ENCODE results near the gene RETNLB.

The RETNLB gene

GRCh38 chr3:108722724-108723123, 34.5 kb downstream of the RETNLB start:
- Histone ChIP-seq H3K4me1 (ENCODE audit: insufficient read depth, low read length) (no peaks in the 10 kb centered on the region), H3K9me3 (ENCODE audit: control insufficient read depth, insufficient read depth, low read length) (no peaks in the 10 kb centered on the region), H3K9ac (ENCODE audit: low read depth, low read length) (no peak overlapping the region), H3K36me3 (ENCODE audit: insufficient read depth, low read length) (no peaks in the 10 kb centered on the region)

GRCh38 chr3:108719178-108719806, 37.9 kb downstream of the RETNLB start:
- Histone ChIP-seq H3K9me3 (ENCODE audit: control insufficient read depth, insufficient read depth, low read length) (no peaks in the 10 kb centered on the region), H3K9ac (ENCODE audit: low read depth, low read length) (no peak overlapping the region), H3K36me3 (ENCODE audit: insufficient read depth, low read length) (no peaks in the 10 kb centered on the region), H3K4me1 (ENCODE audit: insufficient read depth, low read length) (no peaks in the 10 kb centered on the region)

GRCh38 chr3:108718454-108718853, 38.8 kb downstream of the RETNLB start:
- Histone ChIP-seq H3K9ac (ENCODE audit: low read depth, low read length) (no peak overlapping the region), H3K4me1 (ENCODE audit: insufficient read depth, low read length) (no peaks in the 10 kb centered on the region), H3K9me3 (ENCODE audit: control insufficient read depth, insufficient read depth, low read length) (no peaks in the 10 kb centered on the region), H3K36me3 (ENCODE audit: insufficient read depth, low read length) (no peaks in the 10 kb centered on the region)

- Histone ChIP-seq H3K9ac (ENCODE audit: low read depth, low read length) (no peak overlapping the region), H3K9me3 (ENCODE audit: control insufficient read depth, insufficient read depth, low read length) (no peaks in the 10 kb centered on the region), H3K4me1 (ENCODE audit: insufficient read depth, low read length) (no peaks in the 10 kb centered on the region), H3K36me3 (ENCODE audit: insufficient read depth, low read length) (no peaks in the 10 kb centered on the region)
Measured at GRCh38 chr3:108713816-108714215, 43.4 kb downstream of the RETNLB start.

GRCh38 chr3:108713009-108713516, 44.1 kb downstream of the RETNLB start:
- H3K9ac ChIP-seq (ENCODE audit: low read depth, low read length) = no peak overlapping the region
- no peaks in the 10 kb centered on the region for H3K9me3 ChIP-seq (ENCODE audit: control insufficient read depth, insufficient read depth, low read length)
- no peaks in the 10 kb centered on the region for H3K36me3 ChIP-seq (ENCODE audit: insufficient read depth, low read length)
- no peaks in the 10 kb centered on the region for H3K4me1 ChIP-seq (ENCODE audit: insufficient read depth, low read length)
